IMR-90 (cell line): Measurements from ENCODE around the gene COL1A1.

Source experiments
- CEBPB ChIP-seq: IDR thresholded peaks from 2 replicates; pipeline ENCODE4 v1.6.1; 2012; ENCODE audit warnings: low read depth, low read length, improper control_type of control experiment
- CTCF ChIP-seq: conservative IDR thresholded peaks from 2 replicates; pipeline ENCODE4 v1.5.1; 2012; ENCODE audit warnings: mild to moderate bottlenecking, low read depth, low read length, improper control_type of control experiment
- FOS ChIP-seq: fragments of 150-350 bp; IDR thresholded peaks from 2 replicates; pipeline ENCODE4 v1.6.1; 2016; ENCODE audit warnings: low read depth, low read length
- MAFK ChIP-seq: IDR thresholded peaks from 2 replicates; pipeline ENCODE4 v1.6.1; 2012; ENCODE audit warnings: low read depth, low read length, improper control_type of control experiment
- MAZ ChIP-seq: IDR thresholded peaks from 2 replicates; pipeline ENCODE4 v1.6.1; 2012; ENCODE audit warnings: low read depth, mild to moderate bottlenecking, low read length, improper control_type of control experiment, moderate library complexity, borderline replicate concordance
- MXI1 ChIP-seq: IDR thresholded peaks from 2 replicates; pipeline ENCODE4 v1.6.1; 2012; ENCODE audit warnings: low read depth, mild to moderate bottlenecking, low read length, moderate library complexity, borderline replicate concordance
- NFE2L2 ChIP-seq: fragments of 150-350 bp; IDR thresholded peaks from 2 replicates; pipeline ENCODE4 v1.6.1; 2016; ENCODE audit warnings: low read depth, mild to moderate bottlenecking, low read length
- POLR2A ChIP-seq: IDR thresholded peaks from 2 replicates; pipeline ENCODE4 v1.6.1; 2012; ENCODE audit warnings: mild to moderate bottlenecking, low read depth, low read length
- RAD21 ChIP-seq: IDR thresholded peaks from 2 replicates; pipeline ENCODE4 v1.6.1; 2012; ENCODE audit warnings: low read length, improper control_type of control experiment
- RFX5 ChIP-seq: IDR thresholded peaks from 2 replicates; pipeline ENCODE4 v1.8.0; 2012; ENCODE audit warnings: low read depth, mild to moderate bottlenecking, low read length, moderate library complexity
- USF2 ChIP-seq: fragments of 150-350 bp; IDR thresholded peaks from 2 replicates; pipeline ENCODE4 v1.6.1; 2017; ENCODE audit warnings: mild to moderate bottlenecking, antibody characterized with exemption, low read length, low read depth

- TF ChIP-seq FOS (no peak), CTCF (no peak), POLR2A (no peak), MAFK (no peak), CEBPB (no peak), MAZ (no peak), RFX5 (no peak), NFE2L2 (no peak), USF2 (no peak), MXI1 (no peak), RAD21 (no peak)
These were observed 35.4 kb downstream of the COL1A1 start, which contains the start of gene SGCA for GRCh38 chr17:50165867-50166517.
